WTC11 (cell line): ENCODE data around the gene NUDT8. TPM values are rescaled to one million over a fixed set of nuclear protein-coding genes. Genes with fewer than 3 reads are reported as not detected.

ENCODE experiments used
- ATAC-seq: fragments of 200-7000 bp; cut with Tn5 transposase; 2 replicates; pipeline ENCODE4 v1.10.0; 2021; ENCODE audit warnings: mild to moderate bottlenecking, moderate library complexity
- CTCF ChIA-PET: fragments of 300-600 bp; sonication (Branson Sonifier 250); formaldehyde crosslinking; loops from one replicate; lab custom pipeline; 2021; ENCODE audit warnings: antibody characterized with exemption; lab: Charles Lee
- POLR2A ChIA-PET: fragments of 350-600 bp; sonication (Branson Sonifier 250); formaldehyde crosslinking; loops from one replicate; lab custom pipeline; 2021; ENCODE audit warnings: antibody characterized with exemption; lab: Charles Lee
- DNase-seq: peaks from one replicate; pipeline ENCODE4 v3.0.0; 2021; ENCODE audit warnings: low spot score
- H3K27ac Mint-ChIP-seq: 2 replicates; pipeline ENCODE4 v1.8.0; 2021; ENCODE audit warnings: mixed read lengths
- H3K27me3 Mint-ChIP-seq: 2 replicates; pipeline ENCODE4 v1.8.0; 2021; ENCODE audit warnings: low read depth, mild to moderate bottlenecking, moderate library complexity, mixed read lengths
- H3K36me3 Mint-ChIP-seq: 2 replicates; pipeline ENCODE4 v1.8.0; 2021; ENCODE audit warnings: mixed read lengths
- H3K4me1 Mint-ChIP-seq: 2 replicates; pipeline ENCODE4 v1.8.0; 2022; ENCODE audit warnings: mixed read lengths
- H3K4me3 Mint-ChIP-seq: 2 replicates; pipeline ENCODE4 v1.8.0; 2021; ENCODE audit warnings: mild to moderate bottlenecking, moderate library complexity, mixed read lengths
- H3K9me3 Mint-ChIP-seq: 2 replicates; pipeline ENCODE4 v1.8.0; 2021; ENCODE audit warnings: mixed read lengths
- ATF6 ChIP-seq: sonication (generic); formaldehyde crosslinking; IDR thresholded peaks from 2 replicates; pipeline ENCODE4 v1.8.1; 2023; ENCODE audit warnings: mild to moderate bottlenecking, missing genetic modification reagents
- CBFB ChIP-seq: sonication (generic); formaldehyde crosslinking; IDR thresholded peaks from 2 replicates; pipeline ENCODE4 v1.8.1; 2022; ENCODE audit warnings: mild to moderate bottlenecking, low read depth, missing genetic modification reagents
- EMX1 ChIP-seq: fragments of 250-450 bp; sonication (Bioruptor Pico); IDR thresholded peaks from 2 replicates; pipeline ENCODE4 v1.8.0; 2021; ENCODE audit warnings: mild to moderate bottlenecking
- FOXK1 ChIP-seq: sonication (generic); formaldehyde crosslinking; IDR thresholded peaks from 2 replicates; pipeline ENCODE4 v1.8.0; 2022; ENCODE audit warnings: mild to moderate bottlenecking, moderate library complexity, missing genetic modification reagents
- FOXP1 ChIP-seq: sonication (generic); formaldehyde crosslinking; IDR thresholded peaks from 2 replicates; pipeline ENCODE4 v1.8.0; 2022; ENCODE audit warnings: missing genetic modification reagents, mild to moderate bottlenecking, moderate library complexity, borderline replicate concordance
- FOXP4 ChIP-seq: sonication (generic); formaldehyde crosslinking; IDR thresholded peaks from 2 replicates; pipeline ENCODE4 v1.8.0; 2022; ENCODE audit warnings: mild to moderate bottlenecking, missing genetic modification reagents
- MYBL2 ChIP-seq: sonication (generic); formaldehyde crosslinking; IDR thresholded peaks from 2 replicates; pipeline ENCODE4 v1.8.1; 2023; ENCODE audit warnings: mild to moderate bottlenecking, moderate library complexity, missing genetic modification reagents
- PREB ChIP-seq: sonication (generic); formaldehyde crosslinking; IDR thresholded peaks from 2 replicates; pipeline ENCODE4 v1.8.1; 2022; ENCODE audit warnings: mild to moderate bottlenecking, missing genetic modification reagents, moderate library complexity, borderline replicate concordance
- SP1 ChIP-seq: sonication (generic); formaldehyde crosslinking; conservative IDR thresholded peaks from 2 replicates; pipeline ENCODE4 v1.8.1; 2022; ENCODE audit warnings: missing genetic modification reagents
- ZBTB21 ChIP-seq: sonication (generic); formaldehyde crosslinking; IDR thresholded peaks from 2 replicates; pipeline ENCODE4 v1.8.1; 2023; ENCODE audit warnings: mild to moderate bottlenecking, missing genetic modification reagents, borderline replicate concordance
- ZMAT4 ChIP-seq: fragments of 250-450 bp; sonication (Bioruptor Pico); IDR thresholded peaks from 2 replicates; pipeline ENCODE4 v1.9.0; 2021; ENCODE audit warnings: mild to moderate bottlenecking
- total RNA-seq: library from RNA; stranded (reverse); gene quantifications from 3 replicates; pipeline ENCODE4 v1.2.3, GENCODE V29; 2021
- TF ChIP-seq, protein P1 (sequence below): sonication (generic); formaldehyde crosslinking; IDR thresholded peaks from 2 replicates; pipeline ENCODE4 v1.8.0; 2023; ENCODE audit warnings: missing genetic modification reagents
- TF ChIP-seq, protein P2 (sequence below): sonication (generic); formaldehyde crosslinking; IDR thresholded peaks from 2 replicates; pipeline ENCODE4 v1.8.0; 2022; ENCODE audit warnings: mild to moderate bottlenecking, missing genetic modification reagents
- TF ChIP-seq, protein P3 (sequence below): sonication (generic); formaldehyde crosslinking; IDR thresholded peaks from 2 replicates; pipeline ENCODE4 v1.8.1; 2023; ENCODE audit warnings: mild to moderate bottlenecking, missing genetic modification reagents, moderate library complexity

The NUDT8 gene
- total RNA-seq, 1 experiment from 2014 or later: 8.3 TPM

- ATAC-seq (no peak), DNase-seq (no peak)
- TF ChIP-seq MYBL2 (CRISPR knock-in tag): no peak
- POLR2A ChIA-PET: no interaction called here
- no peak overlapping the region for H3K4me3 Mint-ChIP-seq
- peaks cover 21% of the 10 kb centered on the region for H3K36me3 Mint-ChIP-seq
- H3K27ac Mint-ChIP-seq: no peak overlapping the region
- H3K9me3 Mint-ChIP-seq: no peaks in the 10 kb centered on the region
- peaks cover 10% of the 10 kb centered on the region for H3K27me3 Mint-ChIP-seq
- CTCF ChIA-PET: no interaction called here
- H3K4me1 Mint-ChIP-seq: peaks cover 17% of the 10 kb centered on the region
Observed at GRCh38 chr11:67609316-67609715, 20.4 kb downstream of the NUDT8 start.

GRCh38 chr11:67608486-67608885, 21.3 kb downstream of the NUDT8 start:
- DNase-seq: no peak
- ATAC-seq: no peak
- Mint-ChIP-seq H3K27ac (no peak overlapping the region), H3K4me1 (peaks cover 16% of the 10 kb centered on the region), H3K27me3 (peaks cover 11% of the 10 kb centered on the region), H3K4me3 (peak overlapping the region; percentile 94), H3K9me3 (no peaks in the 10 kb centered on the region), H3K36me3 (peaks cover 21% of the 10 kb centered on the region)
- ChIA-PET CTCF (no interaction called here), POLR2A (no interaction called here)
- TF ChIP-seq EMX1 (CRISPR knock-in tag): no peak
- TF ChIP-seq FOXP4 (CRISPR knock-in tag): no peak
- TF ChIP-seq, all 79 proteins: peak for 0

- H3K9me3 Mint-ChIP-seq: peaks cover 7% of the 10 kb centered on the region
- DNase-seq (no peak), ATAC-seq (no peak)
- H3K27ac Mint-ChIP-seq: no peak overlapping the region
- ChIA-PET POLR2A (no interaction called here), CTCF (interaction anchor here (0.8 to 1.1 kb wide), 2 partner anchors 22 to 256 kb away, joined by 3 to 6 read pairs; partner anchors contain the start of gene NUDT8)
- H3K4me3 Mint-ChIP-seq: peak overlapping the region; percentile 94
- peaks cover 21% of the 10 kb centered on the region for H3K36me3 Mint-ChIP-seq
- H3K27me3 Mint-ChIP-seq: peaks cover 11% of the 10 kb centered on the region
- H3K4me1 Mint-ChIP-seq: peaks cover 24% of the 10 kb centered on the region
- no peak for TF ChIP-seq ATF6 (CRISPR knock-in tag)
- TF ChIP-seq EMX1 (CRISPR knock-in tag): no peak
- TF ChIP-seq ZMAT4 (CRISPR knock-in tag): no peak
- no peak for TF ChIP-seq FOXP1 (CRISPR knock-in tag)
- no peak for TF ChIP-seq PREB
Observed at GRCh38 chr11:67607507-67607906, 22.2 kb downstream of the NUDT8 start.

GRCh38 chr11:67606492-67607295, 23.0 kb downstream of the NUDT8 start, which contains the start of gene NDUFV1:
TSS of gene NDUFV1 (plus strand) at chr11:67606936. CDS start at chr11:67607005, 69 bp downstream.
- H3K27ac Mint-ChIP-seq: no peak within 1 kb of the TSS
- CTCF ChIA-PET: interaction anchor here (0.5 to 1.5 kb wide), 3 partner anchors 8 to 256 kb away, joined by 3 to 8 read pairs (median 4); no protein-coding TSS in a partner anchor
- TF ChIP-seq SP1 (CRISPR knock-in tag) (peak; percentile 97), FOXK1 (CRISPR knock-in tag) (peak; percentile 97), CBFB (CRISPR knock-in tag) (0 out of 2 replicates have a peak, but pooled peaks have one; percentile 54), ZBTB21 (CRISPR knock-in tag) (peak; percentile 82; the same call in 1 of the 2 replicates), FOXP4 (CRISPR knock-in tag) (0 out of 2 replicates have a peak, but pooled peaks have one; percentile 20)
- TF ChIP-seq, protein P1, sequence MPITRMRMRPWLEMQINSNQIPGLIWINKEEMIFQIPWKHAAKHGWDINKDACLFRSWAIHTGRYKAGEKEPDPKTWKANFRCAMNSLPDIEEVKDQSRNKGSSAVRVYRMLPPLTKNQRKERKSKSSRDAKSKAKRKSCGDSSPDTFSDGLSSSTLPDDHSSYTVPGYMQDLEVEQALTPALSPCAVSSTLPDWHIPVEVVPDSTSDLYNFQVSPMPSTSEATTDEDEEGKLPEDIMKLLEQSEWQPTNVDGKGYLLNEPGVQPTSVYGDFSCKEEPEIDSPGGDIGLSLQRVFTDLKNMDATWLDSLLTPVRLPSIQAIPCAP: no peak
- TF ChIP-seq, protein P2, sequence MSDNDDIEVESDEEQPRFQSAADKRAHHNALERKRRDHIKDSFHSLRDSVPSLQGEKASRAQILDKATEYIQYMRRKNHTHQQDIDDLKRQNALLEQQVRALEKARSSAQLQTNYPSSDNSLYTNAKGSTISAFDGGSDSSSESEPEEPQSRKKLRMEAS (CRISPR knock-in tag): peak; percentile 60; the same call in 1 of the 2 replicates
- TF ChIP-seq, protein P3, sequence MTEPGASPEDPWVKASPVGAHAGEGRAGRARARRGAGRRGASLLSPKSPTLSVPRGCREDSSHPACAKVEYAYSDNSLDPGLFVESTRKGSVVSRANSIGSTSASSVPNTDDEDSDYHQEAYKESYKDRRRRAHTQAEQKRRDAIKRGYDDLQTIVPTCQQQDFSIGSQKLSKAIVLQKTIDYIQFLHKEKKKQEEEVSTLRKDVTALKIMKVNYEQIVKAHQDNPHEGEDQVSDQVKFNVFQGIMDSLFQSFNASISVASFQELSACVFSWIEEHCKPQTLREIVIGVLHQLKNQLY: 0 out of 2 replicates have a peak, but pooled peaks have one; percentile 35

More at GRCh38 chr11:67606492-67607295, 23.0 kb downstream of the NUDT8 start, which contains the start of gene NDUFV1:
- Mint-ChIP-seq H3K4me1 (peaks cover 24% of the 10 kb centered on the region), H3K9me3 (peaks cover 7% of the 10 kb centered on the region), H3K27me3 (peaks cover 11% of the 10 kb centered on the region), H3K36me3 (peaks cover 21% of the 10 kb centered on the region), H3K4me3 (peak within 1 kb of the TSS; percentile 94)
- POLR2A ChIA-PET: no interaction called here
- DNase-seq (peak; percentile 98), ATAC-seq (peak; percentile 98)
